GM12878 (cell line): ENCODE data around the gene COMMD7. TPM values are rescaled to one million over a fixed set of nuclear protein-coding genes. Genes with fewer than 3 reads are reported as not detected.

Source experiments
- BACH1 ChIP-seq: fragments of 450-650 bp; IDR thresholded peaks from 2 replicates; pipeline ENCODE4 v1.6.1; 2017; ENCODE audit warnings: mild to moderate bottlenecking, borderline replicate concordance
- CHD2 ChIP-seq: IDR thresholded peaks from 2 replicates; pipeline ENCODE4 v1.6.1; 2011; ENCODE audit warnings: low read depth, low read length, improper control_type of control experiment, borderline replicate concordance
- EGR1 ChIP-seq, 2 experiments: IDR thresholded peaks; 1 replicate in 1 of 2; 2 replicates in 1 of 2; pipeline ENCODE4 v1.6.1; 2011 to 2012; ENCODE audit warnings: low read depth in 2 of 2, low read length in 2 of 2, borderline replicate concordance in 1 of 2, mild to moderate bottlenecking in 1 of 2, moderate library complexity in 1 of 2
- FOXM1 ChIP-seq: IDR thresholded peaks from 2 replicates; pipeline ENCODE4 v1.6.1; 2012; ENCODE audit warnings: low read depth, mild to moderate bottlenecking, inconsistent platforms, low read length, moderate library complexity
- MEF2B ChIP-seq: fragments of 450-650 bp; IDR thresholded peaks from 2 replicates; pipeline ENCODE4 v1.6.1; 2018; ENCODE audit warnings: mild to moderate bottlenecking, moderate library complexity; ENCODE audit not compliant: partially characterized antibody, poor library complexity, severe bottlenecking
- polyA plus RNA-seq, 11 experiments: library from polyadenylated mRNA; depleted of rRNA in 4 of 11; unstranded in 6 of 11; stranded (reverse) in 5 of 11; fragments of >200 nt; fragmentation: Nextera tagmentation in 4 of 11; fragmentation: Illumina TruSeq in 1 of 11; extraction: Ambion mirVana in 4 of 11; extraction: Trizol in 1 of 11; gene quantifications; 1 replicate in 1 of 11; 2 replicates in 10 of 11; pipeline versions ENCODE4 v1.2.1 to v1.2.3, GENCODE V29; 2011 to 2016; ENCODE audit warnings: inconsistent platforms in 2 of 11, missing spikeins in 2 of 11, low read depth in 1 of 11
- total RNA-seq, 4 experiments: library from RNA; depleted of rRNA in 3 of 4; stranded (reverse); fragments of >200 nt in 3 of 4; fragmentation: Illumina TruSeq in 1 of 4; extraction: Trizol in 1 of 4; gene quantifications; 2 replicates each; pipeline versions ENCODE4 v1.2.1 to v1.2.3, GENCODE V29; 2013 to 2021
- TF ChIP-seq, protein P1 (sequence below): fragments of 450-650 bp; IDR thresholded peaks from 2 replicates; pipeline ENCODE4 v1.6.1; 2018; ENCODE audit warnings: borderline replicate concordance, mild to moderate bottlenecking; ENCODE audit not compliant: partially characterized antibody
- TF ChIP-seq, protein P2 (sequence below): fragments of 450-650 bp; IDR thresholded peaks from 2 replicates; pipeline ENCODE4 v1.6.1; 2016; ENCODE audit warnings: mild to moderate bottlenecking, moderate library complexity, borderline replicate concordance
- TF ChIP-seq, protein P3 (sequence below): fragments of 450-650 bp; formaldehyde crosslinking; IDR thresholded peaks from 2 replicates; pipeline ENCODE4 v1.4.0; 2022; ENCODE audit warnings: mild to moderate bottlenecking, moderate library complexity
- TF ChIP-seq, protein P4 (sequence below): fragments of 450-650 bp; IDR thresholded peaks from 2 replicates; pipeline ENCODE4 v1.6.1; 2017; ENCODE audit warnings: borderline replicate concordance

COMMD7 gene
- total and polyA plus RNA-seq, 10 of the 15 experiments (the other 5 are each of a cell fraction or from before 2014, with no cell fraction given), result 9.1 to 61.0 (median 27.7) TPM

DNA sequence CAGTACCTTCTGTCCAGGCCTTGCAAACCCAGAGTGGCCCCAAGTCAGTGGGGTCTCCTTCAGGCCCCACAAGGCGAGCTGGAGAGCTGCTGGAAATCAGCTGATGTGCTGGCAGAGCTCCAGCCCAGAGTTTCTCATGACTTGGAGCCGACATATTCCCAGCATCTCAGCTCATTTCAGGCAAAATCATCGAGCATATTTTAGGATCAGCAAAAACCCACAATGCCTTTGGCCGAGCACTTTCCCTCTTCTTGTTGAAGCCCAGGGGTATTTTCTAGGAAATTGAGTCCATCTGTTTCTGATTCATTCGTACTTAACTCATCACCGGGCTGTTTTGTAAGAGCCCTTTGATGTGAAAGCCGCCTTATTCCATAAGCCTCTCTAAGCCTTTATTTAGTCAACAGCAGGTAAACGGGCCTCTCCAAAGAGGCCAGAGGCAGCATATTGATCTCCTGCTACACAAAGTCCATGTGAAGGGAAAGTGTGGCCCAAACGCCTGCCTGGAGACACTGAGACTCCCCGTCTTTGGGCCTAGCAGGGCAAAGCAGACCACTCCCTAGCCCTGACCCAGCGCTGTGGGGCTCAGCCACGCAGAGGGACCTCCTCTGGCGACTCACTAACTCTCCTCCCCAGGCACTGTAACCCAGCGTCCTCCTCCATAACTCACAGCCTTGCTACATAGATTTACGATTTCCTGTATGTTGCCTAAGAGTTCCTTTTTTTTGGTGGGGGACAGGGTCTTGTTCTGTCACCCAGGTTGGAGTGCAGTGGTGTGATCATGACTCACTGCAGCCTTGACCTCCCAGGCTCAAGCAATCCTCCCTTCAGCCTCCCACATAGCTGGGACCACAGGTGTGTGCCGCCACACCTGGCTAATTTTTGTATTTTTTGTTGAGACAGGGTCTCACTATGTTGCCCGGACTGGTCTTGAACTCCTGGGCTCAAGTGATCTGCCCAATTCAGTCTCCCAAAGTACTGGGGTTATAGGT lies 57.4 kb downstream of the COMMD7 start (continued):
- TF ChIP-seq, protein P1, sequence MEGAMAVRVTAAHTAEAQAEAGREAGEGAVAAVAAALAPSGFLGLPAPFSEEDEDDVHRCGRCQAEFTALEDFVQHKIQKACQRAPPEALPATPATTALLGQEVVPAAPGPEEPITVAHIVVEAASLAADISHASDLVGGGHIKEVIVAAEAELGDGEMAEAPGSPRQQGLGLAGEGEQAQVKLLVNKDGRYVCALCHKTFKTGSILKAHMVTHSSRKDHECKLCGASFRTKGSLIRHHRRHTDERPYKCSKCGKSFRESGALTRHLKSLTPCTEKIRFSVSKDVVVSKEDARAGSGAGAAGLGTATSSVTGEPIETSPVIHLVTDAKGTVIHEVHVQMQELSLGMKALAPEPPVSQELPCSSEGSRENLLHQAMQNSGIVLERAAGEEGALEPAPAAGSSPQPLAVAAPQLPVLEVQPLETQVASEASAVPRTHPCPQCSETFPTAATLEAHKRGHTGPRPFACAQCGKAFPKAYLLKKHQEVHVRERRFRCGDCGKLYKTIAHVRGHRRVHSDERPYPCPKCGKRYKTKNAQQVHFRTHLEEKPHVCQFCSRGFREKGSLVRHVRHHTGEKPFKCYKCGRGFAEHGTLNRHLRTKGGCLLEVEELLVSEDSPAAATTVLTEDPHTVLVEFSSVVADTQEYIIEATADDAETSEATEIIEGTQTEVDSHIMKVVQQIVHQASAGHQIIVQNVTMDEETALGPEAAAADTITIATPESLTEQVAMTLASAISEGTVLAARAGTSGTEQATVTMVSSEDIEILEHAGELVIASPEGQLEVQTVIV, result no peak
- TF ChIP-seq MEF2B (no peak), EGR1 (IDR thresholded peaks at IDR 0.05; ENCODE audit: borderline replicate concordance in 1 of 2, low read depth in 2 of 2, low read length in 2 of 2) (no peak), FOXM1 (no peak), BACH1 (no peak), CHD2 (no peak)
- TF ChIP-seq, protein P2, sequence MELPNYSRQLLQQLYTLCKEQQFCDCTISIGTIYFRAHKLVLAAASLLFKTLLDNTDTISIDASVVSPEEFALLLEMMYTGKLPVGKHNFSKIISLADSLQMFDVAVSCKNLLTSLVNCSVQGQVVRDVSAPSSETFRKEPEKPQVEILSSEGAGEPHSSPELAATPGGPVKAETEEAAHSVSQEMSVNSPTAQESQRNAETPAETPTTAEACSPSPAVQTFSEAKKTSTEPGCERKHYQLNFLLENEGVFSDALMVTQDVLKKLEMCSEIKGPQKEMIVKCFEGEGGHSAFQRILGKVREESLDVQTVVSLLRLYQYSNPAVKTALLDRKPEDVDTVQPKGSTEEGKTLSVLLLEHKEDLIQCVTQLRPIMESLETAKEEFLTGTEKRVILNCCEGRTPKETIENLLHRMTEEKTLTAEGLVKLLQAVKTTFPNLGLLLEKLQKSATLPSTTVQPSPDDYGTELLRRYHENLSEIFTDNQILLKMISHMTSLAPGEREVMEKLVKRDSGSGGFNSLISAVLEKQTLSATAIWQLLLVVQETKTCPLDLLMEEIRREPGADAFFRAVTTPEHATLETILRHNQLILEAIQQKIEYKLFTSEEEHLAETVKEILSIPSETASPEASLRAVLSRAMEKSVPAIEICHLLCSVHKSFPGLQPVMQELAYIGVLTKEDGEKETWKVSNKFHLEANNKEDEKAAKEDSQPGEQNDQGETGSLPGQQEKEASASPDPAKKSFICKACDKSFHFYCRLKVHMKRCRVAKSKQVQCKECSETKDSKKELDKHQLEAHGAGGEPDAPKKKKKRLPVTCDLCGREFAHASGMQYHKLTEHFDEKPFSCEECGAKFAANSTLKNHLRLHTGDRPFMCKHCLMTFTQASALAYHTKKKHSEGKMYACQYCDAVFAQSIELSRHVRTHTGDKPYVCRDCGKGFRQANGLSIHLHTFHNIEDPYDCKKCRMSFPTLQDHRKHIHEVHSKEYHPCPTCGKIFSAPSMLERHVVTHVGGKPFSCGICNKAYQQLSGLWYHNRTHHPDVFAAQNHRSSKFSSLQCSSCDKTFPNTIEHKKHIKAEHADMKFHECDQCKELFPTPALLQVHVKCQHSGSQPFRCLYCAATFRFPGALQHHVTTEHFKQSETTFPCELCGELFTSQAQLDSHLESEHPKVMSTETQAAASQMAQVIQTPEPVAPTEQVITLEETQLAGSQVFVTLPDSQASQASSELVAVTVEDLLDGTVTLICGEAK, result no peak
- TF ChIP-seq, protein P3, sequence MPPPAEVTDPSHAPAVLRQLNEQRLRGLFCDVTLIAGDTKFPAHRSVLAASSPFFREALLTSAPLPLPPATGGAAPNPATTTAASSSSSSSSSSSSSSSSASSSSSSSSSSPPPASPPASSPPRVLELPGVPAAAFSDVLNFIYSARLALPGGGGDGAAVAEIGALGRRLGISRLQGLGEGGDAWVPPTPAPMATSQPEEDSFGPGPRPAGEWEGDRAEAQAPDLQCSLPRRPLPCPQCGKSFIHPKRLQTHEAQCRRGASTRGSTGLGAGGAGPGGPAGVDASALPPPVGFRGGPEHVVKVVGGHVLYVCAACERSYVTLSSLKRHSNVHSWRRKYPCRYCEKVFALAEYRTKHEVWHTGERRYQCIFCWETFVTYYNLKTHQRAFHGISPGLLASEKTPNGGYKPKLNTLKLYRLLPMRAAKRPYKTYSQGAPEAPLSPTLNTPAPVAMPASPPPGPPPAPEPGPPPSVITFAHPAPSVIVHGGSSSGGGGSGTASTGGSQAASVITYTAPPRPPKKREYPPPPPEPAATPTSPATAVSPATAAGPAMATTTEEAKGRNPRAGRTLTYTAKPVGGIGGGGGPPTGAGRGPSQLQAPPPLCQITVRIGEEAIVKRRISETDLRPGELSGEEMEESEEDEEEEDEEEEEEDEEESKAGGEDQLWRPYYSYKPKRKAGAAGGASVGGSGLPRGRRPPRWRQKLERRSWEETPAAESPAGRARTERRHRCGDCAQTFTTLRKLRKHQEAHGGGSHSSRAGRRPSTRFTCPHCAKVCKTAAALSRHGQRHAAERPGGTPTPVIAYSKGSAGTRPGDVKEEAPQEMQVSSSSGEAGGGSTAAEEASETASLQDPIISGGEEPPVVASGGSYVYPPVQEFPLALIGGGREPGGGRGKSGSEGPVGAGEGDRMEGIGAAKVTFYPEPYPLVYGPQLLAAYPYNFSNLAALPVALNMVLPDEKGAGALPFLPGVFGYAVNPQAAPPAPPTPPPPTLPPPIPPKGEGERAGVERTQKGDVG (CRISPR knock-in tag), result no peak
- TF ChIP-seq, protein P4, sequence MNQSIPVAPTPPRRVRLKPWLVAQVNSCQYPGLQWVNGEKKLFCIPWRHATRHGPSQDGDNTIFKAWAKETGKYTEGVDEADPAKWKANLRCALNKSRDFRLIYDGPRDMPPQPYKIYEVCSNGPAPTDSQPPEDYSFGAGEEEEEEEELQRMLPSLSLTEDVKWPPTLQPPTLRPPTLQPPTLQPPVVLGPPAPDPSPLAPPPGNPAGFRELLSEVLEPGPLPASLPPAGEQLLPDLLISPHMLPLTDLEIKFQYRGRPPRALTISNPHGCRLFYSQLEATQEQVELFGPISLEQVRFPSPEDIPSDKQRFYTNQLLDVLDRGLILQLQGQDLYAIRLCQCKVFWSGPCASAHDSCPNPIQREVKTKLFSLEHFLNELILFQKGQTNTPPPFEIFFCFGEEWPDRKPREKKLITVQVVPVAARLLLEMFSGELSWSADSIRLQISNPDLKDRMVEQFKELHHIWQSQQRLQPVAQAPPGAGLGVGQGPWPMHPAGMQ, result no peak
